NCI-H1048 (cell line): Measurements from ENCODE around the gene GTPBP1.

ENCODE experiments used
- DNase-seq: peaks from one replicate; lab custom pipeline; 2025; lab: John Stamatoyannopoulos, UW

The GTPBP1 gene

DNA sequence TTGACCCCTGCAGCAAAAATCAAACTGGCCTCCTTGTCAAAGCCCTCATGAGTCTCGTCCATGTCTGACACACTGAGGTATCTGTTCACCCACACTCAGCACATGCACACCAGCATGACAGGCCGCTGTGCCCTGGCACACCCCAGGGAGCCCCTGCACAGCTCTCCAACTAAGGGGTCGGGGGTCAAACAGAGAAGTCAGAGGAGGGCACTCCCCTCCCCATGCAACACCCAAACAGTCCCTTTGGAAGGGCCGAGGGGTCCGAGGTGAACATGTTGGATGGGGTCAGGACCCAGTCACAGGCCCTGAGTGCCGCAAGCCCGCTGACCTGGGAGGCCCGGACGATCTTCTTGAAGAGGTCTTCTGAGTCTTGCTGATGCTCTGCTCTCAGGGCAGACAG is 35.4 kb downstream of the GTPBP1 start:
- no peak for DNase-seq

DNA sequence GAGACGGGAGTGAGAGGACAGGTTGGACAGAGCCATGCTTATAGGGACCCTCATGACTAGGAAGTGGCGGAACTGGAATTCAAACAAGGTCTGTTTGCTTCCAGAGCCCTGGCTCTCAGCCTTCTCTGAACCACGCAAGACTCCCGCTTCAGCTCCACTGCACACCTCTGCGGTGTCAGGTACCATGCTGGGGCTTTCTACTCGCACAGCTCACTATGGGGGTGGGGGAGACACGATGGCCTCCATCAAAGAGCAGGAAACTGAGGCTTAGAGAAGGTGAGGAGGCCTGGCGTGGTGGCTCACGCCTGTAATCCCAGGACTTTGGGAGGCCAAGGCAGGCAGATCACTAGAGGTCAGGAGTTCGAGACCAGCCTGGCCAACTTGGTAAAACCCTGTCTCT is 35.8 kb downstream of the GTPBP1 start:
- DNase-seq, result no peak

DNA sequence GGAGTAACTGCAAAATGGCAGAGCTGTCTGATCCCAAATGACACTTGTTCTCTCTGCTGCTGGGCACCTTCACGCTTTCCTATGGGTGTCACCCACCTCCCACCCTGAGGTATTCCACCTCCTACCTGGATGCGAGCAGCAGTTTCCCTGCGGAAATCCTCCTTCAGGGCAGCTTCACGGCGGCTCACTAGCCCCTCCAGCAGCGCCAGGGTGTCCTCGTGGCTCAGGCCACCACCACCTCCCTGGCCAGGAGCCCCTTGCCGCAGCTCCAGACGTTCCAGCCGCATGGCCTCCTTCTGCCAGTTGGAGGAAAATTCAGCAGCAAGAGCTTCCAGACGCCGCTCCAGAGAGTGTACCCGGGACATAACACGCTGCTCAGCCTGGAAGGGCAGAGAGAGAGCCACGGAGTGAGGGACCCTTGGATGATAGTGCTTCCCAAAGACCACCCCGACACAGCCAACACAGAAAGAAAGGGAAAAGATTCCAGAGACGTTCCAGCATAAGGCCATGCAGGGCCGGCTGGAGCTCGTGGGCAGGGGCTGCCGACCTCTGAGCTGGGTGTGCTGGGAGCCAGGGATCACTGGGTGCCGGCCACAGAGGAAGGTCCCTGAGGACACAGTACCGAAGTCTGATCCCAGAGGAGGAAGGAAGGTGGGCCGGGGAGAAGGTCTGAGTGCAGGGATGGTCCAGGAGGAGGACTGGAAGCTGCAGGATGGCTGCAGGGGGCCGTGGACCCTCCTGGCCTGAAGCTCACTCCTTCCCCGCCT is 36.6 kb downstream of the GTPBP1 start:
- no peak for DNase-seq

DNA sequence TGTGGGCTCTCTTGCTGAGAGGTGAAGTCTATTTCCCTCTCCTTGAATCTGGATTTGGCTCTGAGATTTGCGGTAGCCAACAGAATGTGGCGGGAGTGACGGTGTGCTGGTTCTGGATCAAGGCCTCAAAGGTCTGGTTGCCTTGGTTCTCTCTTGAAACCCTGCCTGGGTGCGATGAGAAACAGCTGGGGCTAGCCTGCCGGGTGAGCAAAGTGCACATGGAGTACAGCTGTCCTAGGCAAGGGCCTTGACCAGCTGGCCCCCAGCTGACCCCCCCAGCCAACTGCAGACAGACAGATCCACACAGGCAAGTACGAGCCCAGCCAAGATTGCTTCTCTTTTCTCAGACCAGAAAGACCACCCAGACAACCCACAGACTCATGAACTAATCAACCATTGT is 39.2 kb downstream of the GTPBP1 start:
- DNase-seq, result no peak

DNA sequence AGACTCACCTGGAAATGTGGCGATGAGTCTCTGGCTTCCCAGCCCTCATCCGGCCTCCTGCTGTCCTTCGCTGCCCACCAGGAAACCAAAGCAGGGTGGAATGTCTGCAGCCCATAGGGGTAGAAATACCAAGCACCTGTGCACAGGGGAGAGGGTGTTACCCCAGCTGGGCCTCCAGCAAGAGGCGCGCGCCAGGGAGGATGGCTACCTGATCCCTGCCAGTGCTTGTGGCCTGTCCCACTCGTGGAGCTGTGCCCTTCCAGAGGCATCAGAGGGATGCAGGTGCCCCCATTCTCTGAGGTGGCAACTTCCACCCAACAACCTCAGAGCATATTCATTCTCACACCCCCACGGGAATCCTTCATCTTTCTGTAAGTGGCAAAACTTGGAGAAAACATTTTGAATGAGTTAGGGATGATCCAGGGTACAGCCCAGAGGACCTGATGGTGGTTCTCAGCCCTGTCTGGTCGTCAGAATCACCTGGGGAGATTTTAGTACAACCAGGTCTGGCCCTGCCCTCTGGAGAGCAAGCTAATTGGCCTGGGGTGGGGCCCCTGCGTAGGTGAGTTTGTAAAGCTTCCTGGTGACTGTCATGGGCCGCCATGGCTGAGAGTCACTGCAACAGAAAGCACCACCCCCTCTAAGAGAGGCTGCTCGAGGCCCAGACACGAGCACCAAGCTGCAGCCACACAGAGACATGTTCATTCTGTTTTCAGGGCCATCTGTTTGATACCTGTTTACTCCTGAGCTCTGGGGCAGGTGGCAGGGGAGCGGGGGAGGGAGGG is 40.1 kb downstream of the GTPBP1 start:
- no peak for DNase-seq

DNA sequence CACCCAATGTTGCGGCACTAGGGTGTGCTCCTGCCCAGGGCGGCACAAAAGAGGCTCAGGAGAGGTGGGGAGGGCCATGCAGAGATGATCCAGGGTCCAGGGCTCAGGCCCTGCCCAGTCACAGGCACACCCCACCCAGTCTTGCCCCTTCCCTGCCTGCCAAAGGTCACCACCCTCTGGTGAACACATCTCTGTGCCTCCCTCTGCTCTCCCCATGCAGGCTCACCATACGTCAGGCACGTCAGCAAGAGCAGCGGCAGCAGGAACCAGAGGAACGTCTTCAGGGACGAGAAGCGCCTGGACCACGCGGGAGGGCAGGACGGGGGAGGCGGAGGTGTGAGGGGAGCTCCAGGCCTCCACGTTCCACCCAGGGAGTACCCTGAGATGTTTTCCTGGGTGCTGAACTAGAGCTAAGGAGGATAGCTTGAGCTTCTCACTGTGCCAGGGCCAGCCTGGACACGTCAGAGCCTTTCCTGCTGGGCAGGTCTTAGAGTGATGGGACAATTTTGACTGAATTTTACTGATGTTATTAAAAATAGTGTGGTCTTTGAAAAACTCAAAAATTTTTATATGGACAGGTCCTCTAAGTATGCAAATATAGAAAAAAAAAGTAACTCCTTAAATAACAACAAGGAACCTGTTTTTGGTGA is 42.9 kb downstream of the GTPBP1 start:
- DNase-seq, result no peak

DNA sequence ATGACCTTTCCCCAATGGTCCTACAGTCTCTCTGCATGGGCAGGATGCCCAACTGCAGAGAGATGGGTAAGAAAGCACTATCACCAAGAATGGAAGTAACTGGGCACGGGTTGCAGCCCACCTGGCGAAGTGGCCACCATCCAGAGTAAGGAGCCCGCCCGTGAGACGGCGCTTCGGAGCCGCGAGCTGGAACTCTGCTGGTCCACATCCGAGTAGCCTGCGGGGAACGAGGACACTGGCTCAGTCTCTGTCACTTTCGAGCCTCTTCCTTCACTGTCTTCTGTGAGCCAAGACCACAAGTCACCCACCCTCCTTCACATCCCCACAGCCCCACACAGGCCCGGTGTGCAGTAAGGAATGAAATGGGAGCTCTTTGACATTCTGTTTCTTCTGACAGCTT is 44.4 kb downstream of the GTPBP1 start:
- DNase-seq, result no peak

DNA sequence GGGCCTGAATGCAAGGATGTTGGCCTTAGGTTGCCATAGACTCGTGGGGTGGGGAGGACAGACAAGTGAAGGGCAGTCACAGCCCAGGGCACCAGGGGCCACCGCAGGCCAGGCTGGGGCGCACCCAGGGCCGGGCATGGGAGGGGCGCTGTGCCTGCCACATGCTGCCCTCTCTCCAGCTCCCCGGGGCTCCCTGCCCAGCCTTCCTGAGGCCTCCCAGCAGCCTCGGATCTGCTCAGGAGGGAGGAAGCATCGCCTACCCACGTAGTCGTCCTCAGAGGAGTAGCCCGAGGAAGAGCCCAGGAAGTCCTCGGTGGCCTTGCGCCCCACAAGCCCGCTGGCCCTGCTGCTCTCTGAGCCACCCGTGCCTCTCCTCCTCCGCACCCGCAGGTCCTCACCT is 44.9 kb downstream of the GTPBP1 start:
- DNase-seq, result no peak

DNA sequence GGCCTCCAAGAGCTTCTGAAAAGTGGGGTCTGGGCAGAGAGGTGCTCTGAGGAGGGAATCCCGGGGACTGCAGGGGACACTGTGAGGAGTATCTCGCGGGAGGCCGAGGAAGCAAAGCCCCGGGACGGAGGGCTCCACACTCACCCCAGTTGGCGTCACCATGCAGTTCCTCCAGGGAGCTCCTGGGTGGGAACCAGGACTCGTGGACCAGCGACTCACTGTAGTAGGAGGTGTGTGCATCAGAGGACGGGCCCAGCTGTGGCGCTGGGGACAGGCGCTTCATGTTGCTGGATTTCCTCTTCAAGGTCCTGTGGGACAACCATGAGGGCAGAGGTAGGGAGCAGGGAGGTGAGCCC is 45.3 kb downstream of the GTPBP1 start:
- no peak for DNase-seq

DNA sequence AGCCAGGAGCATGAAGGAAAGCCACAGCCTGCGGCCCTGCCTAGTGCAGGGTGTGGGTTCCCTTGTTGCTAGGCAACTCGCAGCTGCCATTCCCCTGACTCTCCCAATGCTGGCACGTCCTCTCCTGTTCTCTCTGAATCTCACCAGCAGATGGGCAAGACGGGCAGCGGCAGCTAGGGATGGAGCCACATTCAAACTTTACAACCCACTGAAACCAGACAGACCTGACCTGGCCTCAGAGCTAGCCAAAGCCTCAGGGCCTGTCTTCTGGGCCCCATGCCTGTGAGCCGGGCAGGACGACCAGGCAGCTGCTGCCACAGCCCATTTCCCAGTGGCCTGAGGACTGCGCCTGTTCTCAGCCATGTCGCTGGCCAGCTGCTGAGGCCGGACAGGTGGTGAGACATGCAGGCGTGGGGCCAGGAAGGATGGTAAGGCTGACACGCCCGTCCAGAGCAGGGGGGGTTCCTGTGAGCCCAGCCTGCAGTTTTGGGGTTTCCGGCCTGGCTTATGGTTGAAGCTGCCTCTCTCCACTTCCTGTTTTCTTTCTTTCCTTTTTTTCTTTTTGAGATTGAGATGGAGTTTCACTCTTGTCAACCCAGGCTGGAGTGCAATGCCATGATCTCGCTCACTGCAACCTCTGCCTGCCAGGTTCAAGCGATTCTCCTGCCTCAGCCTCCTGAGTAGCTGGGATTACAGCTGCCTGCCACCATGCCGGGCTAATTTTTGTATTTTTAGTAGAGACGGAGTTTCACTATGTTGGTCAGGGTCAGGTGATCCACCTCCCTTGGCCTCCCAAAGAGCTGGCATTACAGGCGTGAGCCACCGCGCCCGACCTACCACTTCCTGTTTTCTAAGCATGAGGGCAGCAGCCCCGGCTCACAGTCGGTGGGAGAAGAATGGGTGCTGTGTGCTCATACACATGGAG is 45.9 kb downstream of the GTPBP1 start:
- DNase-seq, result no peak

DNA sequence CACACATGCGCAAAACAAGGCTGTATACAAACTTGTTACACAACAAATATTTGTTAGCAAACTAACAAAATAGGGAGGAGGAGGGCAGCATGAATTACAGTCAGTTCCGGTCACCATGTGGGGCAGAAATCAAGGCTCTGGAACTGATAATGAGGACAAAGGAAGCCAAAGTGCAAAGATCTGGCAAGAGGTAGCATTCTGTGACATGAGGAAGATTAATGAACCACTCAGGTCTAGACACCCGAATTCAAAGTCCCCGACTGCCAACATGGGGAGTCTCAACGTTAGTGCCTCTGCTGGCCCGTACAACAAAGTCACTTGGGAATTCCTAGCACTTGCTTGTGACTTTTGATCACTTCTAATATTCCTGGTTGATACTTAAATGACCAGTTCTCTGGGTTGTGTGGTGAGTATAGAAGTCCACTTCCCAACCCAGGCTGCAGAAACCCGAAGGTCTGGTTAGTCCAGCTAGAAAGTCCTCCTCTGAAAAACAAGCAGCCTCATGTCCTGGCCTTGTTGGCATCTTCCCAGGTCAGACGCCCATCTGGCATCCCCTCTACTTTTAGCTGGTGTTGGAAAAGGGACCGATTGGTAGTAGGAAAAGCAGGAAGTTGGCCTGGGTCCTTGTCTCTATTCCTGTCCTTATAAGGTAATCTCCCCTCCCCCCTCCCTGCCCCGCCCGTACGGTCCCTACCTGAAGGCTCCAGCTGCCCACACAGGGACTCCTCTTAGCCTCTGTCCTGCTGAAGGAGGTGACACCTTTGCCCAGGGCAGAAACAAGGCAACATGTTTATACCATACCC is 48.4 kb downstream of the GTPBP1 start:
- no peak for DNase-seq

DNA sequence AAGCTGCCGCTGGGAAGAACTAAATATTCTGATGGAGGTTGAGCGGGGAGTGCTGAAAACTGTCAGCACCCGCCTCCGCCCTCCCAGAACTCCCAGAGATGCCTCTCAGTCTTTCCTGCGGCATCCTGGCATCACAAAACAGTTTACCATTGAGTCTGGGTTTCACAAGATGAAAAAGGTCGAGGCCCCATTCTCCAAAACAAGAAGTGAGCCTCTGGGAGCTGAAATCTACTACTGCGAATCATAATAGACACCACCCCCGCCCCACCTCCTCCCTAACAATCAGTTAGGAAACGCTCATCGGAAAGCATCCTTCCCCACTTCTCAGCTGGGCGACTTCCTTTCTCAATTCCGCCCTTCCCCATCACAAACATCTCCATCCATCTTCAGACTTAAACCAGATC is 49.0 kb downstream of the GTPBP1 start:
- no peak for DNase-seq

DNA sequence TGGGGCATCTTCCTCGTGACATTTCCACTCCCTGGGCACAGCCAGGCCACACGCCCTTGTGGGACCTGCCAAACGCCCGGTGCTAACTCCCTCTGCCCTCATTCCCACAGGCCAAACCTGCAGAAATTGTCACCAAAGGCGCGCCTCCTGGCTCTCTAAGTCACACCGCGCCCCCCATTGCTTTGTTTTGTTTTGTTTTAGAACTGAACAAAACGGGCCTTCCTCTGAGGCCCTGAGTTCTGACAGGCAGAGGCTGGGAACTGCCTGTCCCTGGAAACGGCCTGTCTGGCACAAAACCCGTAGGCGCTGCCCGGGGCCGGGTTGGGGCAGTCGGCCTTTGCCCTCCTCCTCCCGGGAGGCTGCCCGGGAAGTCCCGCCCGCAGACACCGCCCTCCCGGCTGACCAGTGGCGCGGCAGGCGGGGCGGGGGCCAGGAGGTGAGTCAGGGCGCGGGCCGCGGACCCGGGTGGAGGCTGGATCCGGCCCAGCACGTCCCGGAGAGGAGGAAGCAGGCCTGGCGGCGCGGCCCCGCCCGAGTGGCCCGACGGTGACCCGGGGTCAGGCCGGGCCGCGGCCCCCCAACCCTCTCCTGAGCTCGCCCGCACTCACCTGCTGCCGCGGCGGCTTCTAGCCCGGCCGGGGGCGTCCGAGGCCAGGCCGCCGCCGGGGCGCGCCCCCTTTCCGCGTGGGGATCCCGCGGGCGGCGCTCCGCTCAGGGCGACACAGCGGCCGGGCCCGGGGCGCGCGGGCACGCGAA is 49.6 kb downstream of the GTPBP1 start:
- no peak for DNase-seq

DNA sequence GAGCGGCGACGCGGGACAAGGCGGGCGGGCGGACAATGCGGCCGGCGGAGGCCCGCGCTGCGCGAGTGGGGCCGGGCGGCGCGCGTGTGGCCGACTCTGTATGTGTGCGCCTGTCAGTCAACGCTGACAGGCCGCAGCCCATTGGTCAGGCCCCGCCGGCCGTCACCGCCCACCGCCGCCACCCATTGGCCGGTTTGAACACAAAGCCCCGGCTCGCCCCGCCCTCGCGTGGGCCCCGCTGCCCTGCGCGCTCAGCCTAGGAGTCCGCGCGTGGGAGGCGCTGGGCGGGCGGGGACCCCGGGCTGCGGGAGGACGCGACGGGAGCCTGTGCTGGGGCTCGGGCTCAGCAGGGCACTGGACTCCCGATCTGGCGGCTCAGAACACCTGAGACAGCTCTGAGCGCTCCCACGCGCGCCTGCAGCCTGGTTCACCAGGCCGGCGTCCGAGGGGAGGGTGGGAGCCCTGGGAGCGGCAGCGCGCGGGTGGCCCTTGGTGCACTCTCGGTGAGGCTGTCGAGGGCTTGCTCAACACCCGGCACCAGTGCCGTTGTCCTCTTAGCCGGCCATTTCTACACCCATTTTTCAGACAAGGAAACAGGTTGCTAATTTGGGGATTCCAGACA is 50.3 kb downstream of the GTPBP1 start, which contains the start of gene SUN2:
Gene SUN2 (minus strand): TSS at position 88 of the 622 bp plus-strand sequence. CDS start 3,370 bp downstream, outside the sequence.
- peak; percentile 53 for DNase-seq

DNA sequence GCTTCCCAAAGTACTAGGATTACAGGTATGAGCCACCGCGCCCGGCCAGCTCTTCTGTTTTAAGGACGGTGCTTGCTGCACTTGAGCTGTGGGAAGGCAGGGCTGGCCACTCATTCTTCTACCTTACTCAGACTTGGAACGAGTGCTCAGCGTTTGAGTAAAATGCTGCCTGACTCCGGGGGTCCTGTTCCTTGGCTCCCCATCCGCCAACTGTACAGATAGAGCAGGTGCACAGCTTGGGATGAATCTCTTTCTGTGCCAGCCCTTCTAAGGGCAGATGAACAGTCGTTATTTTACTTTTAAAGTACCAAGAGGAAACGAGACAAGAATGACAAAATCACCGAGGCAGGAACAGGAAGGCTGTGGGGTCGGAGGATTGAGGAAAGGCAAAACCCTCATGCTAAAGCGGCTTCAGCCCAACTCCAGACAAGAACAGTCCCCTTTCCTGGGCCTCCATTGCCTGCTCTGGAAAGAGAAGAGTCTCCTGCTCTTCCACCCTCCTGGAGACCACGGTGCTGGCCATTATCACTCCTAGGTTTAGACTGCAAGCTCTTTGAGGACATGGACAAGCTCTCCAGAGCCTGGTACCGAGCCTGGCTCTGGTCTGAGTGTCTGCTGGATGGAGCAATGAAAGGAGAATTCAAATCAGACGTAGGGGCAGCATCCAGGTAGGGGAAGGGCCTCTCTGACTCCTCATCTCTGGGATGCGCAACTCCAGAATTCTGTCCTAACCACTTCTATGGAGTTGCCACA is 51.1 kb downstream of the GTPBP1 start:
- no peak for DNase-seq

DNA sequence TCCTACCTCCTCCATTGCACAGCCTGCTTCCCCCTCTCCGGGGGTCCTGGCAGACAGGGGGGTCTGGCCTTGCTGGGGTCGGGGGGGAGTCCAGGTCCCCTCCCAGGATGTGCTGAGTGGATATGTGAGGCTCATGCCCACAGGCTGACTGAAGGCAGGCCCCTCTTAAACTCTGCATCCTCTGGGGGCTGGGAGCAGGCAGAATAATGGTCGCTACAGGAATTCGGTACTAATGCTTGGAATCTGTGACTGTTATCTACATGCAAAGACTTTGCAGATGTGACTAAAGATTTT is 51.7 kb downstream of the GTPBP1 start:
- no peak for DNase-seq

DNA sequence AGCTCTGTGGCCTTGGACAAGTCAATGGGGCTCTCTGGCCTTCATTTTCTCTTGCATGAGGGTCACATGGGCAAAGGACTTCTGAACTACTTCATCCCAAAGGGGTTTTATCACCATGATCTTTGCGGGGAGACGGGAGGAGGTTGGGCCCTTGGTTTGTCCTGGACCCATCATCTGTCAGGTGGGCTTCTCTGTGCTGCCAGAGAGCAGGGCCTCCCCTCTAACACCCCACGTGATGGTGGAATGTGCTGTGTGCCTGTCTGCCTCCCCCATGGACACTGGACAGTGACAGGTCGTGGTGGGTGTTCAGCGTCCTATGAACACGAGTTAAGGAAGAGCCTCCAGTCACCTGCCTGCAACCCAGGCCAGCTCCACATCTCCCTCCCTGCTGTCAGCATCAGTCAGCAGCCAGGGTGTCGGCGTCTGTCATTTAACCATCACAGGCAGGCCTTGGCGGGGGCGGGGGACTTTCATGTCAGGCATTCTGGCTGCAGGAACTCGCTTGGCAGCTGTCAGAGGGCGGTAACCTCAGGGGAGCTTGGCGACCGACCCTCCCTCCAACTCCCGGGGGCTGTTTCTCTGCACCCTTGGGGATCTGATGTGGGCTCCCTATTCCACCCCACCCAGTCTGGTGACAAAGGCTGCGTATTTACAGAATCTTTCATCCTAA is 52.7 kb downstream of the GTPBP1 start:
- no peak for DNase-seq

DNA sequence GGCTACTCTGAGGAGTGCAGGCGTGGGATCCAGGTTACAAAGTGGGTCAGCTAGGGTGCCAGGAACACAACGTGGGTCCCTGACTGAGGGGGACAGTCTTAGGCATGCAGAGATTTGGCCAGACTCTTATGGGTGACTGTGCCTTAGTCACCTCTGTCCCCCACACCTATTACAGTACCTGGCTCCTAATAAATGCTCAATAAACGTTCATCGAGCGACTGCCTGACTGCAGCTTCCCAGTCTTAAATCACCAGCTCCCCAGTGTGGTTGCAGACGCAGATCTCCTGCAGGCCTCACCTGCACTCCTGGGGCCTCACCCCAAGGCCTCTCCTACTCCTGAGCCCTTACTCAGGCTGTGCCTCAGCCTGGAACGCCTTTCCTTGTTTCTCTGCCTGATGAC is 53.3 kb downstream of the GTPBP1 start:
- DNase-seq, result no peak
